ENCODE measurements around the gene TMEM147.
A peak's percentile ranks its signal among the peaks of the same experiment; 100 is the strongest.

The TMEM147 gene

DNA sequence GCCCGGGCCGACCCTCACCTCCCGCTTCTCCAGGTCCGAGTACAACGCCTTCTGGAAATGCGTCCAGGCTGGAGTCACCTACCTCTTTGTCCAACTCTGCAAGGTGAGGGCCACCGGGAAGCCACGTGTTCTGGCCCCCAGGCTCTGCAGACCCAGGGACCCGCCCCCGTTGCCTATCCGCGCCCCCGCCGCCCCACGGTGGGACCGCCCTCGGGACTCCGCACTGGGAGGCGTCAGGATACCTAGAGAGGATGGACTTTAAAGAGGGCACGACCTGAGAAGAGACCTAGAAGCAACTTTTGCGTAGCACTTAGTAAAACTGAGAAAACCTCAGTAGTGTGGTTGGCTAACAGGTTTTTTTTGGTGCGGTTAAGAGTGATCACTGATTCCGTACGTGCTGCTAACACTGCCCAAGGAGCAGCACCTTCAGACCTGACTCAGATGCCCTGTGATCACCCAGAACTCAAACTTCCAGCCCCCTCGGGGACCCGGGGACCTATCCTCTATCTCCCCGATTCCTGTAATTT, 492 bp downstream of the TMEM147 start:
- peak; percentile 37 to 66 (median 48) for DNase-seq (ENCODE audit: low read depth in 2 of 3, low spot score in 2 of 3)

DNA sequence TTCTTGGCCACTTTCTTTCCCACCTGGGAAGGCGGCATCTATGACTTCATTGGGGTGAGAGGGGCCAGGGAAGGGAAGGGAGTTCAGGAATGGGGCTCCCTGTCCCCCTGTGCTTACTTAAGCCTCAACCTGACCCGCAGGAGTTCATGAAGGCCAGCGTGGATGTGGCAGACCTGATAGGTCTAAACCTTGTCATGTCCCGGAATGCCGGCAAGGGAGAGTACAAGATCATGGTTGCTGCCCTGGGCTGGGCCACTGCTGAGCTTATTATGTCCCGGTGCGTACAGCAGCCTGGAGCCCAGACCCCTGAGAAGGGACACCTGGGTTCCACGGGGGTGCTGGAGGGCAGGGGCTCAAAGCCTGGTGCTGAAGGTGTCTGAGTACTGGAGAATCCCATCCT, 1.1 kb downstream of the TMEM147 start:
- no peak for DNase-seq (ENCODE audit: low read depth in 2 of 3, low spot score in 2 of 3)

DNA sequence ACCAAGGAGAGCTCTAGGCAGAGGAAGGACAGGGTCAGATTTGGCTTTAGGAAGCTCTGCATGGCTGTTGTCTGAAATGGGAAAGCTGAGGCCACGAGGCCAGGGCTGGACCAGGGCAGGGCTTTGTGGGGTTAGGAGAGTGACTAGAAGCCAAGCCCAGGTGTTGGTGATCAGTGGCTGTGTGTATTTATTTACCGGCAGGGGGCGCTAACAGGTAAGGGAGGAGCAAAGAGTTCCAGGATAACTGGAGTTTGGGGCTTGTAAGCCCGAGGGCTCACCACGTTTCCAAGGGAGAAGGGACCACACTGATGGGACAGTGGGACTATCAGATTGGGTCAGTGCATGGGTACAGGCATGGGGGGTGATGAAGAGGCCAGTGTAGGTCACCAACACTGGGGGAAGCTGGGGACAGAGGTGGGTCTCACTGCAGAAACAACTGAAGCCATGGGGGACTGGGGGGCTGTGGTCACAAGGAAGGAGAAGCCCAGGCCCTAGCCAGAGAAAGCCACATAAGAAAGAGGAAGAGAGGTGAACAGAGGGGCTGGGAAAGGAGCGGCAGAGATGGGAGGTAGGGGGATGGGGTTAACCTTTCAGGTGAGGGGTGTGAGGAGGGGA, 3.9 kb downstream of the TMEM147 start:
- DNase-seq (ENCODE audit: low read depth in 2 of 3, low spot score in 2 of 3) = peak in 1 of 3 experiments; percentile 26

DNA sequence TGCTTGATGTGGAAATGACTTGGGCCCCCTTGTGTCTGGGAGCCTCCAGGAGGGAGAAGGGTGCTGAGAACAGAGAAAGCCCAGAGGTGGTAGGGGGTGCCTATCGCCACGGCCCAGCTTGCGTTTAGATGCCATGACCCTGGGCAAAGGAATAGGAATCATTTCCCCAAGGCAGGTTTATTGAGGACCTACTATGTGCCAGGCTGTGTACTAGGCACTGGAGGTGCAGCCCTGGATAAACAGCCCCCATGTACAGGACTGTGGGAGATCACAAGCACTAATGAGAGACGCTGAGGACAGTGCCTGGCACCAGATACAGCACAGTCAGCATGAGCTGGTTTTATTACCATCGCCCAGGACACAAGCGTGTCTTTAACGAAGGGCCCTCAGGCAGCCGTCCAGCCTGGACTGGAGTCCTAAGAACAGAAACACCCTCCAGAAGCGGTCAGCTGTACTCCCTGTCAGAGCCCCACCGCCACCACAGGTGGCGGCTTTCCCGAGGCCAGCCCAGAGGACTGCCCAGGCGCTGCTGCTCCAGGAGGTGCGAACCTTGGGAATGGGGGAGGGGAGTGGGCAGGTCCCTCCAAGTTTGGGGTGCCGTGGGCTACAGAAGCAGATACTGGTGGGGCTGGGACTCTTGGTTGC, 4.6 kb downstream of the TMEM147 start:
- no peak for DNase-seq (ENCODE audit: low read depth in 2 of 3, low spot score in 2 of 3)

DNA sequence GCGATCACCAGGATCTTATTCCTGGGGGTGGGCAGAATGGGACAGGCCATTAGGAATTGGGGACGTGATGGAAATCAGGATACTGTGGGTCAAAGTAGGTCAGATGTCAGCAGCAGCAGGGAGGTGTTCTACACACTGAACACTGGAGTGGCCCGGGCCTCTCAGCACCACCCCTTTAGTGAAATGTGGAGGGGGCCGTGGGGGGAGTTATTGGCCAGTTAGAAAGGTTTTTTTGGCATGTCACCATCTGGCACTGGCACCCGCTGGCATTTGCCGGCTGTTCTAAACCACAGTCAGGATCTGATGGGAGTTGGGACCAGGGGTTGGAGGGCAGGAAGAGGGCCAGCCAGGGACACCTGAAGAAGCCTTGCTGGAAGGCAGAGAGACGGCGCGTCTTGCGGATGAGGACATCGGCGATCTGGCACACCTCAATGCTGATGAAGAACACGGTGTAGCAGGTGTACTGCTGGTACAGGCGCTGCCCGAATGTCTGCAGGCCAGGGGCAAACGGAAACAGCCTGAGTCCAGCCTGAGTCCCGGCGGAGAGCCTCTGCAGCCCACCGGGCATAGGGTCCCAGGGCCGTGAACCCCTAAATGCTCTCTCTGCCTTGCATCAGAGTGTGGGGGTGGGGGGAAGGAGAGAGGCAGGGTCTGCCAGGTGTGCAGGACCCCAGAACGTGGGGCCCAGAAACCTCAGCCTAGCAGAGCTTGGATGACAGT, 5.8 kb downstream of the TMEM147 start:
- no peak for DNase-seq (ENCODE audit: low read depth in 2 of 3, low spot score in 2 of 3)

DNA sequence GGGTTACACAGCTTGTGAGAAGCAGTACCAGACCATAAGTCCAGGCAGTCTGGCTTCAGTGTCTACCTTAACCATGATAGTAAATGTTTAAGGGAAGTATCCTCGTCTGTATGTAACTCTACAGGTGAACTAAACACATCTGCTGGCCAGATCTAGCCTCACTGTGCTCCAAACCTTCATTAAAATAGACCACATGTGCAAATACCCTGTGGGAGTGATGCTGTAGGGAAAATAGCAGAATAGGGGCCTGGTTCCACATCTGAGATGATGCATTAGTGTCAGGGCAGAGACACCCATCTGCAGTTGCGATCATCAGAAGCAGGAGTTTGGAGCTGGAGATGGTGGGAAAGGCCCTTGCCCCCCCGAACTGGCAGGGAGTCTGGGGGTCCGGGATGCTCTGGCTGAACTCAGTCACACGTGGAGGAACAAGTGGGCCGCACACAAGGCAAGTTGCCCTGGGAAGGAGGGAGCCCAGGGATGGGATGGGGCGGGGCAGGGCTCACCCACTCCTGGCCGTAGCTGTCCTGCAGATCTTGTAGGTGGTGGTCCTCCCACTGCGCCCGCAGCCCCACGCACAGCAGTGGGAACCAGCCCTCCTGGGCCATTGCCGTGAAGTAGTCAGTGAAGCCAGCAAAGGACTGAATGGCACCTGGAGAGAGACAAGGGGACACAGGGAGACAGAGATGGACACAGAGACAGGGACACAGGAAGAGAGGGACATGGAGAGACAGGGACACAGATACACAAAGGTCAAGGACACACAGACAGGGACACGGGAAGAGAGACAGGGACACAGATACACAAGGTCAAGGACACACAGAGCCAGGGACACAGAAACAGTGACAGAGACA, 7.3 kb downstream of the TMEM147 start:
- DNase-seq (ENCODE audit: low read depth in 2 of 3, low spot score in 2 of 3) = no peak

DNA sequence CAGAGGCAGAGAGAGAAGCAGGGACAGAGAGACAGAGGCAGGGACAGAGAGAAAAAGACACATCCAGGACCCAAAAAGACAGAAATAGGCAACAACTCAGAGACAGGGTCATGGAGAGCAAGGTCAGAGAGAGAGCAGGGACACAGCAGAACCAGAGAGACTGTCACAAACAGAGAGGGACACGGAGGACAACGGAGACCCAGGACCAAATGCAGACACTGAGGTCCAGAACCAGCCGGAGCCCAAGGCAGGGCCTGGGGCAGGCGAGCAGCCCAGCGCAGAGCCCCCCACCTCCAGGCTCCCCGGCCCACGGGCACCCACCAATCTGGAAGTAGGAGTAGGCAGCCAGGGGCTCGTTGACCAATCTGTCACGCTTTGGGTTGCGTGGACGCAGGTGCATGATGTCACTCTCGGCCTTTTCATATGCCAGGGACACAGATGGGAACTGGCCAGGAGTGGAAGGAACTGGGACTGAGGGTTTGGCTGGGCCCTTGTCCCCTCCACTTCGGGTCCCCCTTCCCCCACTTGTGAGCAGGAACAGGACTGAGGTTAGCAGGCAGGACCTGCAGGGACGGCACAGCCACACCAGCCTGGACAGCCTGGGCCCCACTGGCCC, 8.1 kb downstream of the TMEM147 start:
- no peak for DNase-seq (ENCODE audit: low read depth in 2 of 3, low spot score in 2 of 3)

DNA sequence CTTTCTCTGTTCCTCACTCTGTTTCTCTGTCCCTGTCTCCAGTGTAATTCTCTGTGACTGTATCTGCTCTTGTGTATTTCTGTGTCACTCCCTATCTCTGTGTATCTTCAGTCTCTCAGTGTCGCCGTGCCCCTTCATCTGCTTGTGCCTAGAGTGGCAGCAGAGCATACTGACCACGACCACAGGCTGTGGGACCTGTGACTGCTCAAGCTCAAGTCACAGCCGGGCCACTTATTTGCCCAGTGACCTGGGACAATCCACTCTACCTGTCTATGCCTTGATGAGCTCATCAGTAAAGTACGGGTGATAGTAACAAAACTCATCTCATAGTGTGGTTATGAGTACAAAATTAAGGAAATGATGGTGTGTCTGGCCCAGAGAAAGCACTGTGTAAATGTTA, 8.7 kb downstream of the TMEM147 start:
- no peak for DNase-seq (ENCODE audit: low read depth in 2 of 3, low spot score in 2 of 3)

DNA sequence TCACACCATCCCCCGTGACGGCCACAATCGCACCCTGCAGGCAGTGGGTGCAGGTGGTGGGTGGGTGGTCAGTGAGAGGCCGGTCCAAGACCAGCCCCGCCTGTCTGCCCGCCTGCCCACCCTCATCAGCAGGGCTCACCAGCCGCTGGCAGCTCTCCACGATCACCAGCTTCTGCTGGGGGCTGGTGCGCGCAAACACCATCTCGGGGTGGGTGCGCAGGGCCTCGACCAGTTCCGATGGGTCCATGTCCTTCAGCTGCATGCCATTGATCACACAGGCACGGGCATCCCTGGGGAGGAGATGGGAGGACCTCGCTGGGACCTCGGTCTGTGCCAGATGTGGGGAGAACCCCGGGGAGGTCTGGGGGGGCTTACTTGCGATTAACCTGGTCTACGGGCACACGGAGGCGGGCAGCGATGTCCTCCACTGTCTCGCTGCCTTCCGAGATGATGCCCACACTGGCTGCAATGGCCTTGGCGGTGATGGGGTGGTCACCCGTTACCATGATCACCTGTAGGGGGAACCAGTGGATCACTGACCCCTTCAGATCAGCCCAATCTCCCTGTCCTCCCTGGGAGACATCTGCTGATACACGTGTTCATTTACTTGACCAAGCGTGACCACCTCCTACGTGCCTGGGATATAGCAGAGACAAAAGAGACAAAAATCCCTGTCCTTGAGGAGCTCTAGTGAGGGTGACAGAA, 10.0 kb downstream of the TMEM147 start:
- no peak for DNase-seq (ENCODE audit: low read depth in 2 of 3, low spot score in 2 of 3)

DNA sequence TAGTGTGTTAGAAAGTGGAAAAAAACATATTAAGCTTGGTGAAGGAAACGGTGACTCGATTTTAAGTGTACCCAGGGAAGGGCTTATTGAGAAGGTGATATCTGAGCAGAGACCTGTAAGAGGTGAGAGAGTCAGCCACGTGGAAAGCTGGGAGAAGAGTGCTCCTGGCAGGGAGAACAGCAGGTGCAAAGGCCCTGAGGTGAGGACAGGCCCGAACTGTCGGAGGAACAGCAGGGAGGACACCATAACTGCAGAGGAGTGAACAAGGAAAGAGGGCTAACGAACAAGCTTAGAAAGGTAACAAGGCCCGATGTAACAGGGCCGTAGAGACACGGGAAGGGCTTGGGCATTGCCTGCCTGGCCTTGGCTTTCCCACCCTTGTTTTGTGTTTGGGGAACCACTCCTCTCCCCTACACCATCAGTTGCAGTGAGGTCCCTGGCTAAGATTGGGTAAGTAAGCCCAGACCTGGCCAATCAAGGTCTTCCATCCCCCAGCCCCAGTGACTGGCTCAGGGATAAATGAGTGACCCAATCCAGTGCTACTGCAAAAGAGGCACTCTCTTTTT, 10.7 kb downstream of the TMEM147 start:
- DNase-seq (ENCODE audit: low read depth in 2 of 3, low spot score in 2 of 3) = no peak

DNA sequence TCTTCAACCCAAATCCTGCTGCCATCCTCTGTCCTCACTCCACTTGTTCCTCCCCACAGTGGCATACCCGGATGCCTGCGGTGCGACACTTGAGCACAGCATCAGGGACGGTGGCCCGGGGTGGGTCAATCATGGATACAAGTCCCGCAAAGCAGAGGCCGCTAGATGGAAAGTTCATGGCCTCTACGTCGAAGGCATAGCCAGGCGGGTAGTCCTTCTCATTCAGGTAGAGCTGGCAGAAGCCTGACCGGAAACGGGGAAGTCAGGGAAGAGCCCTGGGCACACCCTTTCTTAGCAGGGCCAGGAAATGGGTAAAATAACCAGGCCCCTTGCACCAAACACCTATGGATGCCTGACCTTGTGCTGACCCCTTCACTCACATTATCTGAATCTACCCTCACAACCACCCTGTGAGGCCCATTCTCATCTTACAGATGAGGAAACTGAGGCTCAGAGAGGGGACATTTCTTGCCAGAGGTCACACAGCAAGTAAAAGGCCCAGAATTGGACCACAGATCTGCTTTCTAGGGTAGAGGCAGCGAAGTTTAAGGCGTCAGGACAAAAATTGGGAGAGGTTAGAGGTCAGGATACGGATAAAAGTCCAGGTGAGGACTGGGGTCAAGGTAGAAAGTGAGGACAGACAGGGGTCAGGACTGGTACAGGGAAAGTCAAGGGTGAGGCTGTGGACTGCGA, 11.6 kb downstream of the TMEM147 start:
- DNase-seq (ENCODE audit: low read depth in 2 of 3, low spot score in 2 of 3) = no peak

DNA sequence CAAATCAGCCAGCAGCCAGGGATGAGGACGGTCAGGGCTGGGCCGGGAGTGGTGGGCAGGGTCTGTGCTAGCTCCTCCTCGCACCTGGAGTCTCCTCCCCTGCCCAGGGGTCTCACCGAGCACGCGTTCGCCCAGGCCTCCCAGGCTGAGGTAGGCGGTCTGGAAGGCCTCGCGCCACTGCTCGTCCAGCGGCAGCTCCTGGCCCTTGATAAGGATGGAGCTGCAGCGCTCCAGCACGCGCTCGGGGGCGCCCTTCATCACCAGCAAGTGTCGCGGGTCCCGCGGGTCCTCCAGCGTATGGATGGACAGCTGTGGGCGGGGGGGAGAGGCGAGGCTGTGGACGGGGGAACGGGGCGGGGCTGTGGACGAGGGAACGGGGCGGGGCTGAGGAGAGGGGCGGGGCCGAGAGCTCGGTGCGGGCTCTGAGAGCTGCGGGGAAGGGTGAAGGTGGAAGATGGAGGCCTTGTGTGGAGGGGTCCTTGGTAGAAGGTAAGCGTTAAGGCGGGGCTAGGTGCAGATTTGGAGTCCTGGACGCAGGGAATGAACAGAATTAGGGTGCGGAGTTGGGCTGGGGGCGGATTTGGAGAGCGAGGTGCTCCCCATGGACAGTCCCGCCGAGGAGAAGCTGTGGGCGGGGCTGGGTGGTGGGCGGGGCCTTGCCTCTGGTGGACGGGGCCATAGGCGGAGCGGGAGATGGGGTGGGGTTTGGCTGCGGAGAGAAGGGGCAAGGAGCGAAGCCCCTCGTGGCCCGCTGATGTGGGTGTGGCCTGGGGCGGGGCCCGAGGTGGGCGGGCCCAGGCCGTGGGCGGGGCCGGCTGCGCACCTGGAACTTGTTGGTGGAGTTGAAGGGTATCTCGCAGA, 12.3 kb downstream of the TMEM147 start:
- DNase-seq (ENCODE audit: low read depth in 2 of 3, low spot score in 2 of 3) = peak in 1 of 3 experiments; percentile 44

DNA sequence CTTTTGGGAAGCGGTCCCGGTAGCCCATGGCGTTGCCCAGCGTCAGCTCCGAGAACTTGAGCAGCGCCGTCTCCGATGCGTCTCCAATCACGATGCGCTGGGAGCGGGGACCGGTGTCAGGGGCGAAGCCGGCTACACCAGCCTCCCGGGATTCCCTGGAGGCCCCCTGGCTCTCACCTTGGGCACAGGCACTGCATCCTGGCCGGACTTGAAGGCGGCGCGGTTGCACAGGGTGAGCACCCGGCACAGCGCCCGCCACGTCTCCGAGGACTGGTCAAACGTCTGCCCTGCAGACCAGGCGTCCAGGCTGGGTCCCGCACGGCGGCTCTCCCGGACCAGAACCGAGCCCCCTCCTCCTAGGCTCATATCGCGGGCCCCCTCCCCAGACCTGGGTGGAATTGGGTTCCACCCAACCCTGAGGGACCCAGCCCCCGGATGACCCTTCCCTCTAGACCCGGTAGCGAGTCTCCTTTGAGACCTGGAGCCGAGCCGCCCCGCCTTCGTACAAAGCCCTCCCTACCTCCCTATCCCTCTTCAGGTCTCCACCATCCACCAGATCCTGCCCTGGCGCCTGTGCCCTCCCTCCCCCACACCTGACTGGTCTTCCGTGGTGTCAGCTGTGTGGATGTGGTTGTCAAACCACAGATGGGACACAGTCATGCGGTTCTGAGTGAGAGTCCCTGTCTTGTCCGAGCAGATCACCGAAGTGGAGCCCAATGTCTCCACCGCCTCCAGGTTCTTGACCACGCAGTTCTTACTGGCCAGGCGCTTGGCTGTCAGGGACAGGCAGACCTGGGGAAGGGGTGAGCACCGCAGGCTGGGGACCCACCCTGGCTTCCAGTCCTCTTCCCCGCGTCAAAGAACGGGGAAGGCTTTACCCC, 13.2 kb downstream of the TMEM147 start:
- no peak for DNase-seq (ENCODE audit: low read depth in 2 of 3, low spot score in 2 of 3)

DNA sequence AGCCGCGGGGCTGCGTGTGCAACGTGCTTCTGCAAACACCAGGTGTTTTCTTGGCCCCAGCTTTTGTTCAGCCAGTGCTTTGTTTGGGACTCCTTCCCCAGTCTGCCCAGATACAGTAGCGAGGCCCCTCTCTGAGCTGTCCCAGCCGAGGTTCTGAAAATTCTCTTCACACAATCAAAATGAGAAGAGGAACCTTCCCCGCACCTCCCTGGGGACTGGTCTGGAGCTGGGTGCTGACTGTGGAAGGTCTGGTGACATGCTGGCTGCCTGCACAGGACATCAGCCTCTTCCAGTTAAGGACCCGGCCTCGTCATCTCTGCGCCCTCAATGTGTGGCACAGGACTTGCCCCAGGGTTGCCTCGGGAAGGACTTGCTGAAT, 13.8 kb downstream of the TMEM147 start:
- no peak for DNase-seq (ENCODE audit: low read depth in 2 of 3, low spot score in 2 of 3)

DNA sequence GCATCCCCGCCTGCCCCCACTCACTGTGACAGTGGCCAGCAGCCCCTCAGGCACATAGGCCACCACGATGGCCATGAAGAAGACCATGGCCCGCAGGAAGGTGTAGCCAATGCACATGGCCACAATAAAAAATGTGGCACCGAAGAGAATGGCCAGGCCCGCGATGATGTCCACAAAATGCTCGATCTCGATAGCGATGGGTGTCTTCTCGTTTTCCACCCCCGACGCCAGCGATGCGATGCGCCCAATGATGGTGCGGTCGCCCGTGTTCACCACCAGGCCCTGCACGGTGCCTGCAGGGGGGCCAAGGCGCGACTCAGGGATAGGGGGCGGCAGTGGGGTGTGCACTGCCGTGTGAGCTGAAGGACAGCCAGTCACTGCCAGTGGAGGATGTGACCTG, 14.4 kb downstream of the TMEM147 start:
- DNase-seq (ENCODE audit: low read depth in 2 of 3, low spot score in 2 of 3) = no peak

DNA sequence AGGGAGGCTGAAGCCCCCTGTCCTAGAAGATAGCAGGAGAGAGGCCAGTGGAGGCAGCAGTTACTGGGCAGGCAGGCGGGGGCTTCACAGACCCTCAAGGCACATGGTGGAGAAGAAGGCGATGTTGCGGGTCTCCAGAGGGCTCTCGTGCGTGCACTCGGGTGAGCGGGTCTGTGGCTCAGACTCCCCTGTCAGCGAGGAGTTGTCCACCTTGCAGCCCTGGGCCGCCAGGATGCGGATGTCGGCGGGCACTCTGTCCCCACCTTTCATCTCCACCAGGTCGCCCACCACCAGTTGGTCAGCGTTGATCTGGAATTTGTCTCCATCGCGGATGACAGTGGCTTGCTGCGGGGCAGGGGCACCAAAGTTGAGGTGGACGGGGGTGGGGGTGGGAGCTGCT, 14.8 kb downstream of the TMEM147 start:
- no peak for DNase-seq (ENCODE audit: low read depth in 2 of 3, low spot score in 2 of 3)

DNA sequence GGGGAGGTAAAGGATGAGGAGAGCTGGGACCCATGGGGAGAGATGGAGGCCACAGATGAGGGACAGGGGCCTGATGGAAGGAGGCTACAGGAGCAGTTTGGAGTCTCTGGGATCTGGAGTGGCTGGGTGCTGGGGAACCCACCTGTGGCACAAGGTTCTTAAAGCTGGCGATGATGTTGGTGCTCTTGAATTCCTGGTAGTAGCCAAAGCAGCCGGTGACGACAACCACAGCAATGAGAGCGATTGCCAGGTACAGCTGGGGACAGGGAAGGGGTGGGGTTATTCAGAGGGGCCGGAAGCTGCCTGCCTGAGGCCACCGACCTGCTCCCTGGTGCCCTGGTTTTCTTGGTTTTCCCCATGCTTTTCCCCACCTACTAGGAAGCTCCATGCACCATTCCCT, 15.3 kb downstream of the TMEM147 start:
- no peak for DNase-seq (ENCODE audit: low read depth in 2 of 3, low spot score in 2 of 3)

DNA sequence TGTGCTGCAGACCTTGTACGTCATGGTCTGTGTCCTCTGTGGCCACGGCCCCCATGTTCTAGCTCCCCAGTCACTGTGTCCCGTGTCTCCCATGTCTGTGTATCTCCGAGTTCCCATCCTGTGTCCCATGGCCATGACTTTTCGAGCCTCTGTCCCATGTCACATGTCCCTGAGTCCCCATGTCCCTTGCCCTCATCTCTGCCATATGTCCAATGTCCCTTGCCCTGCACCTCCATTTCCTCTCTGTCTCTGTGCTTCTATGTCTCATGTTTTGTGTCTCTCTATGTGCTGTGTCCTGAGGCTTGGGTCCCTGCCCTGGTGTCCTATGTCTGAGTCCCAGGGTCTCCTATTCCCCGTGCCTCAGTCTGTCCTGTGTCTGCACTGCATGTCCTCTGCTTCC, 16.0 kb downstream of the TMEM147 start:
- no peak for DNase-seq (ENCODE audit: low read depth in 2 of 3, low spot score in 2 of 3)
